Skin epidermis (tissue), 12 donors: Measurements from ENCODE around the gene DNAJC5.
A peak's percentile ranks its signal among the peaks of the same experiment; 100 is the strongest.
"Not testable (repeated sequence)": the region's sequence is repeated elsewhere in the genome, so short reads cannot be mapped to it uniquely, and the experiment has no call there.

ENCODE experiments used
- H3K27ac ChIP-seq, 21 experiments: fragments of 200-600 bp; sonication (generic) in 11 of 21; one replicate each; pipeline ENCODE4 v1.5.0; 2020; ENCODE audit warnings: mild to moderate bottlenecking in 3 of 21, inconsistent platforms in 2 of 21, moderate library complexity in 2 of 21
- H3K4me3 ChIP-seq, 7 experiments: fragments of 200-600 bp; sonication (generic) in 2 of 7; one replicate each; pipeline ENCODE4 v1.5.0; 2020; ENCODE audit warnings: inconsistent platforms in 2 of 7, mild to moderate bottlenecking in 2 of 7, moderate library complexity in 1 of 7

The DNAJC5 gene

GRCh38 chr20:63896264-63897105 is 1.6 kb downstream of the DNAJC5 start:
- peak overlapping the region; percentile 14 to 95 (median 90) for H3K27ac ChIP-seq
- peak overlapping the region; percentile 38 to 79 (median 70) for H3K4me3 ChIP-seq

- peak overlapping the region in 1 of 21 experiments; percentile 11 for H3K27ac ChIP-seq
These were observed 3.1 kb downstream of the DNAJC5 start for GRCh38 chr20:63897978-63898561.

DNA sequence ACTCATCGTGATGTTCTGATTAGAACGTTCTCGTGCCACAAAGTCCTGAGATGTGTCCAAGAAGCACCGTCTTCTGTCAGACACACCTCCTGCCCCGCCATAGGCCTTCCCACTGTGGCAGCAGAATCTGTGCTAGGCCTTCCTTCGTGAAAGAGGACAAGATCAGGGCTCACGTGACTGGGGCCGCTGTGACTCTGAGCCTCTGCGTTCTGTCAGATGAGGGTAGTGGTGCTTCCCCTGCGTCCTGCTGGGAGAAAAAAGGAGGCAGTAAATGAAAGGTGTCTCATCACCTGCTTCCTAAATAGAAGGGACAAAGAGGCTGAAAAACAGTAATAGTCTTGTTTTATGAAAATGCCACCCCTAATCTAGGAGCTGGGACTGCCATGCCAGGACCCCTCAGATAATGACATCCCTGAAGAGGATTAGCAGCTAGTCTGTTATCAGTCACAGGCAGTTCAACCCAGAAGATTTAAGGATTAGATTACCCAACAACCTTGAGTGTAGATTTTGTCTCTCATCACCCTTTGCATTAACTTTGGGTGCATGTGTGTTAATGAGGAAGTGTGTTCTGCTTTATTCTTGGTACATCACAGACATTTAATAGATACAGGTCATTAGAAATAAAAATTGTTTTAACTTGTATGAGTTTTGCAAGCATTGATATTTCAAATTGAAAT is 4.1 kb downstream of the DNAJC5 start:
- Histone ChIP-seq H3K27ac (no peak overlapping the region), H3K4me3 (no peak overlapping the region)

More at GRCh38 chr20:63897978-63898561, 3.1 kb downstream of the DNAJC5 start:
- no peak overlapping the region for H3K4me3 ChIP-seq

DNA sequence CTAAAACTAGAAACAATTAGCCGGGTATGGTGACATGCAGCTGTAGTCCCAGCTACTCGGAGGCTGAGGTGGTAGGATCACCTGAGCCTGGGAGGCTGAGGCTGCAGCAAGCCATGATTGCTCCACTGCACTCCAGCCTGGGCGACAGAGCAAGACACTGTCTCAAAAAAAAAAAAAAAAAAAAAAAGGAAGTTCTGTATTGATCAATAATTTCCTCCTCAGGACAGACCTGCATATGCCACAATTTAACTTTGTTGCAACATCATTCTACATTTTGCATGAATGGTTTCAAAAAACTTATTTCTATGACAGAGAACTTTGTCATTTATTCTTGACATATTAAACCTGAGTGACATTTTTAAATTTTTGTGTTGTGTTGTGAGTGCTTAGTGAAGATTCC is 5.5 kb downstream of the DNAJC5 start:
- H3K27ac ChIP-seq: peak overlapping the region in 2 of 21 experiments; percentile 14 to 43

DNA sequence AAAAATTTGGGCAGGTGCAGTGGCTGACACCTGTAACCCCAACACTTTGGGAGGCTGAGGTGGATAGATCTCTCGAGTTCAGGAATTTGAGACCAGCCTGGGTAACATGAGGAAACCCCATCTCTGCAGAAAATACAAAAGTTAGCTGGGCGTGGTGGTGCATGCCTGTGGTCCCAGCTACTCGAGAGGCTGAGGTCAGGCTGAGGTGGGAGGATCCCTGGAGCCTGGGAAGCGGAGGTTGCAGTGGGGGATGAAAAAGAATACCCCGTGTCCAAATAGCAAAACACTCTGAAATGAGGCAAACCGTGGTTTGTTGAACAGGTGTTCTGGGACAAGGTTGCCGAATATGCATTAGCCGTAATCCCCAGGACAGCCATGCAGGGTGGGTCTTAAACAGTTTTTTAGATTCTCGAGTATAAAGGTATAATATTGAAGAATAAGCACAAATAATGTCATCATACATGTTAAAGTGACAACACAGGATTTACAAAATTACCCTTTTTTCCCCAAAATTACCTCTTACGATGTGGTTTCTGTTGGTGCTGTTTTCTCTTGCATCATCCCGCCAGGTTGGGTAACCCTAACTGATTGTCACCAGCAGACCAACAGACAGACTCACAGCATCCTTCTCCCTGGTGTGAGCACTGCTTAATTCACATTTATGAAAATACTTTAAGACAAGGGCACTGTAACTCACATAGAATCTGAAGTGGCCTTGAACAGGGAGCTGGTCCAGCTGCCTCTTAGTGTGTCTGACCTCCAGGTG is 9.1 kb downstream of the DNAJC5 start:
- H3K27ac ChIP-seq: peak overlapping the region in 2 of 21 experiments; percentile 7 to 12
- no peak overlapping the region for H3K4me3 ChIP-seq

More for the DNA sequence above, 5.5 kb downstream of the DNAJC5 start:
- H3K4me3 ChIP-seq: no peak overlapping the region

GRCh38 chr20:63908008-63908682 is 13.2 kb downstream of the DNAJC5 start:
- Histone ChIP-seq H3K4me3 (no peak overlapping the region), H3K27ac (no peak overlapping the region)

DNA sequence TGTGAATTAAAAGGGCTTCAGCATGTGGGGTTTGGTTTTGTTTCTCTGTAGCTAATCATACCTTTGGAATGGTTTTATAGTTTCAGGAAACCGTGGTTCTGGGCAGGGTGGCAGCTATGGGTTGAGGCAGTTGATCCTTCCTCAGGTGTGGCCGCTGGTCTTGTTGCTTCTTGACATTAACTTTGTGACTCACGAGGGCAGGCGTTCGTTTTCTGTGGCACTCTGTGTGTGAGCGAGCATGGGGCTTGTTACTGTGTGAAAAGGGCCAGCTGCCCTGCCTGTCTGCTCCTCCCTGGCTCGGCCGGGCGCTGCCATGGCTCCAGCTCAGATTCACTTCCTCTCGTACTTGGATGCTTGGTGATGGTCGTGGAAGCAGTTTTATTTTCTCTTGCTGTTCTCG is 16.2 kb downstream of the DNAJC5 start:
- peak overlapping the region in 15 of 21 experiments; percentile 5 to 68 (median 30) for H3K27ac ChIP-seq
- H3K4me3 ChIP-seq: no peak overlapping the region

DNA sequence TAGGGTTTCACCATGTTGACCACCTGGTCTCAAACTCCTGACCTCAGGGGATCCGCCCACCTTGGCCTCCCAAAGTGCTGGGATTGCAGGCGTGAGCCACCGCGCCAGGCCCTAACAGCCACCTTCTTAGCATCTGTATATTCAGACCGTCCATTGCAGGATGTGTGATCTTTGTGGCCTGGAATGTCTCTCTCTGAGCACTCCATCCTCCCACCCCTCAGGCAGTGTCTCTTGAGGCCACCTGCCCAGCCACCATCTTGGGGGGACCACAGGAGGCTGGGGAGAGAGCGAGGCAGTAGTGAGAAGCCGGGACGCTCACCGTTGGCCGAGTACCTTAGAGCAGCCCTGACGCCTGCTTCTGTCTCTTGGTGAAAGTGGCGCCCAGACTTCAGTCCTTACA is 18.8 kb downstream of the DNAJC5 start:
- Histone ChIP-seq H3K4me3 (no peak overlapping the region), H3K27ac (no peak overlapping the region)

- Histone ChIP-seq H3K27ac (no peak overlapping the region), H3K4me3 (no peak overlapping the region)
These were observed 20.5 kb downstream of the DNAJC5 start for GRCh38 chr20:63915471-63915870.

GRCh38 chr20:63916371-63916939 is 21.5 kb downstream of the DNAJC5 start:
- H3K4me3 ChIP-seq, H3K27ac ChIP-seq: not testable (repeated sequence)

GRCh38 chr20:63917811-63918210 is 22.9 kb downstream of the DNAJC5 start:
- Histone ChIP-seq H3K4me3 (no peak overlapping the region), H3K27ac (no peak overlapping the region)

DNA sequence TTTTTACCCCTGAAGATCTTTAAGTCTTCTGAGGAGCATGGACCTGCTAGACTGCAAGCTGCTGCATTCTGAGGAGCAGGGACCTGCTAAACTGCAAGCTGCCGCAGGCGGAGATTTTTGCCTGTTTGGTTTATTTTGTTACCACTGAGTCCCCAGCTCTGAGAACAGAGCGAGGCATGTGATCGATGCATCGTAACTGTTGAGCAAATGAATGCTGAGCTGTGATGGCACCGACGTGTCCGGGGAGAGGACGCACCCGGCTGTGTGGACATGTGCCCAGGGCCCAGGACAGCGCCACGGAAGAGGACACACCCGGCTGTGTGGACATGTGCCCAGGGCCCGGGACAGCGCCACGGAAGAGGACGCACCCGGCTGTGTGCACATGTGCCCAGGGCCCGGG is 24.2 kb downstream of the DNAJC5 start:
- H3K27ac ChIP-seq: no peak overlapping the region

GRCh38 chr20:63920226-63920625 is 25.3 kb downstream of the DNAJC5 start:
- Histone ChIP-seq H3K4me3 (no peak overlapping the region), H3K27ac (no peak overlapping the region)

More for the DNA sequence above, 24.2 kb downstream of the DNAJC5 start:
- H3K4me3 ChIP-seq: no peak overlapping the region

- Histone ChIP-seq H3K27ac (no peak overlapping the region), H3K4me3 (no peak overlapping the region)
These were observed 28.7 kb downstream of the DNAJC5 start for GRCh38 chr20:63923651-63924050.

DNA sequence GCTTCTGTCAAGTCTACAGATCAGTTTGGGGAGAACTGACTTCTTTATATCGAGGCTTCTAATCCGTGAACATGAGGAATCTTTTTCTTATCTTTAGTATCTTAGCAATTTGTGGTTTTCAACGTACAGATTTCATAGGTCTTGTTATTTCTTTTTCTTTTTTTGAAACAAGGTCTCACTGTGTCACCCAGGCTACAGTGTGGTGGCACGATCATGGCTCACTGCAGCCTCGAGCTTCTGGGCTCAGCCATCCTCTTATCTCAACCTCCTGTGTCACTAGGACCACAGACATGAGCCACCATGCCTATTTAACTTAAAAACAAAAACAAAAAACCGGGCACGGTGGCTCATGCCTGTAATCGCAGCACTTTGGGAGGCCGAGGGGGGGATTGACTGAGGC is 29.3 kb downstream of the DNAJC5 start:
- no peak overlapping the region for H3K4me3 ChIP-seq
- H3K27ac ChIP-seq: no peak overlapping the region

GRCh38 chr20:63926298-63926697 is 31.4 kb downstream of the DNAJC5 start:
- Histone ChIP-seq H3K27ac (no peak overlapping the region), H3K4me3 (no peak overlapping the region)

- Histone ChIP-seq H3K4me3 (no peak overlapping the region), H3K27ac (no peak overlapping the region)
These were observed 34.1 kb downstream of the DNAJC5 start for GRCh38 chr20:63929071-63929470.

- not testable (repeated sequence) for H3K27ac ChIP-seq, H3K4me3 ChIP-seq
These were observed 34.6 kb downstream of the DNAJC5 start for GRCh38 chr20:63929473-63929883.

- no peak overlapping the region for H3K27ac ChIP-seq
- no peak overlapping the region for H3K4me3 ChIP-seq
These were observed 36.1 kb downstream of the DNAJC5 start for GRCh38 chr20:63930971-63931553.
